NCI-H2107 treated with DMSO at 0.1 percent for 48 hours (cell line): ENCODE results near the gene AFF1.
"Not testable (repeated sequence)": the region's sequence is repeated elsewhere in the genome, so short reads cannot be mapped to it uniquely, and the experiment has no call there.

ENCODE experiments used
- DNase-seq: peaks from one replicate; lab custom pipeline; 2025; ENCODE audit not compliant: unreplicated experiment; lab: John Stamatoyannopoulos, UW

The AFF1 gene

GRCh38 chr4:87007528-87008446 is 73.0 kb downstream of the AFF1 start:
- peak; percentile 50 for DNase-seq

DNA sequence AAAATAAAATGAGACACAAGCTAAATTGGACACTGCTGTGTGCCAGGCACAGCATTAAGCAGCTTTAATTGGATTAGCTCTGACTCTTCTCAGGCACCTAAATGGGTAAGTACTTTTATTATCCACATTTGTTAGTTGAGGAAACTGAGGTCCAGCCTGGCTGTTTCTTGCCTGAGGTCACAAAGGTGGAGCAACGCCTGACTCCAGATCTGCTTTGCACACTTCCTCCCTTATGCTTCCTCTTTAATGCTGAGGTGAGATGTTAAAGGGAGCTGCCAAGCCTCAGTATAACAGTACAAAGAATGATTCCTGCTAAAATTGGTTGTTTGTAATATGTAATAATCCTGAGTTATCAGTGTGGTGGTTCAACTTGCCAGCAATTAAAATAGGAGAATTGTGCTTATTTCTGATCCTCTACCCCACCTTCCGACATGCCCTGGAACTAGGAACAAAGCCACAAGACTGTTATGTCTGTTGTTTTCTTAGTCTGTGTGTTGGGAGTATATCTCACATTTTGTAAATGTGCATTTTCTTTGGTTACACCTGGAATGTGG is 74.4 kb downstream of the AFF1 start:
- no peak for DNase-seq

DNA sequence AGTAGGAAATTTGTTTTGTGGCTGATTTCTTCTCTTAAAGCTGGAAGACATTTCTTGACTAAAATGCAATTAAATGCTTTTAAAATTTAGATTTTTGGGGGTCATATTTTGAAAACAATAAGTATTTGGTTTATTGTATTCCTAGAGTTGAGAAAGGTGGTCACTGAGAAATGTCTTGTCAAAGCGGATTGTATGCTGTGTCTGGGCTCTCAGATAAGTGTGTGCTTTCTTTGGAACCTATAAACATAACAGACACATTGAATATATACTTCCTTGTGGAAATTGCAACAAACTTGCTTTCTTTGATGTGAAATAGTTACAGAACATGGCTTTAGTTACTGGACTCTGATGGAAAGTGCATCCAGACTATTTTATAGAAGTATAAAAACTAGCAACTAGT is 75.4 kb downstream of the AFF1 start:
- DNase-seq: no peak

- DNase-seq: no peak
These were observed 76.7 kb downstream of the AFF1 start for GRCh38 chr4:87011340-87012034.

- no peak for DNase-seq
These were observed 77.6 kb downstream of the AFF1 start for GRCh38 chr4:87012265-87012953.

- DNase-seq: not testable (repeated sequence)
These were observed 78.1 kb downstream of the AFF1 start for GRCh38 chr4:87012954-87013308.

DNA sequence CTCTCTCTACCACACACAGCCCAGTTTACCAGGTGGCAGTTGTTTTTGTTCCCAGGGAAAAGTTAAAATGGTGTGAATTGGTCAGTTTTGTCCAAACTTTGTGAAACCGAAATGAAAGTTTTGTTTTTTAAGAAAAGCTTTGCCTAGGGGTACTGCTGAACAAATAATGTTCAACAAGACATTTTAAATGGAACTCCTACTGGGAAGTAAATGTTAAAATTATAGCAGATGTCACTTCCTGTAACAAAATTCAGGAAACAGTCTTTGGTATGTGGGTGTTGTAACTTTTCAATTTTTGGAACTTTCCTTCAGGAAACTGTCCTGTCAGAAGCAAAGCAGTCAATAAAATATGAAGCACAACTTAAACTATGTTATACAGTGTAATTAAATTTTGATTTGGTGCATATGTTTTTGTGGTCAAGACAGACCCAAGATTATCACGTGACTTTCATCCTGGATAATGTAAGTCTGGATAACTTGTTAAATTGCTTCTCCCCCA is 79.5 kb downstream of the AFF1 start:
- DNase-seq: no peak

DNA sequence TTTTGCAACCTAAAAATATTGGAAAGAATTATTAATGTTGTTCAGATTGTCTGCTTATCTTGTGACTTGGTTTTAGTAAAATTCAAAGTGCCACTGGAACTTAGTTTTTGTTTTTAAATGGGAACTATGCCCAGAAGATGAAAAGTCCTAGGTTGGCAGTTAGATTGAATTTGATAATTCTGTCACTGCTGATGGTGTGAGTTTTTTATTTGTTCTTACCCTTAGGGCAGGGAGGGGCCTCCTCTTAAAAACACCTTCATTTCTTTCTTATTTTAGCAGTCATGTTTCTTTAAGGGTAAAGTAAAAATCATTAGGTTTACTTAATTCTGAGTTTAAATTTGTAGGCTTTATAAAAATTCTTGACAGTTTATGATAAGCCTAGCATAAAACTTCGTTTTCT is 80.6 kb downstream of the AFF1 start:
- DNase-seq: no peak

DNA sequence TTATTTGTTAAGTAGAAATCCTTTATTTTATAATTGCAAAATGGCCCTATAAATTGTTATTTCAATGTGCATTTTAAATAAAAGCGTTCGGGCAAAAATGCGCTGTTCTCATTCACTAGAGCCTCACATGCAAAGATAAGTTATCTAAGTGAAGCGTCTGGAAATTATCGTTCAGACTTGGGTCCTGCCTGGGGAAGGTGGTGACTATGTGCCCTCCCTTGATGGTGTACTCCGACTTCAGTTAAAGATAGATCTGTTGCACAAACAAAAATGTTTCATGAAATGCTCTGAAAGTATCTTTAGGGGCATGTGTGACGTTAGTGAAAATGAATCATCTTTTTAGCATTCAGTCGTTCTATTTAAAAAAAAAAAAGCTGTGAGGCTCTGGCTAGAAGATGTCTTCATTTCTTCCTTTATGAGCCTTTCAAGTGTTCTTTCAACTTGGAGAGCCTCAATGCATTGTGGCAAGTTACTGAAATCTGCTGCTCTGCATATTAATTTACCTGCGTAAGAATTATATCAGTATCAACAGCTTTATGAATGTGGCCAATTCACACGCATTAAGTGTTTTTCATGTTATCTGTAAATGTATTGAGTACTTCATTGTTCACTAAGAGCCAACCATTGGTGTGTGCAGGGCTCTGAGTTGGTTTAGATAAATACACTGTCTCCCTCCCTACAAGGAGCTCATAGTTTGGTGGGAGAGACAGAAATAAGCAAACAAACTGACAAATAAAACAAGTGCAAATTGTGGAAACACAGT is 83.0 kb downstream of the AFF1 start:
- no peak for DNase-seq

DNA sequence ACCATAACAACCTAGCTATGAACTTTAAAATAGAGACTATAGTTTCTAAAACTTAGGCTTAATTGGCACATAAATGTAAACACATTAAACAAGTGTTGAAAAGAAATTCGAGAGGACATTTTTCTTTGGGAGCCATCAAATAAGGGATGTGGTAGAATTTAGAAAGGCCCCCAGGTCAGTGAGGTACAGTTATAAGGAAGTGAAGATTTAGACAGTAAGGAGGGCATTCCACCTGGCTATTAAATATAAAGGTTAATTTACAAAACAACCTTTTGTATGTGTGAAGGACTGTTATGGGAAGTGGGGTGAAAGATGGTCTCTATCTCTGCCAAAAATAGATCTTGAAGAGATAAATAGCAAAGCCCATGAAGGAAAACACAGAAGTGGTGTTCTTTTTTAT is 83.9 kb downstream of the AFF1 start:
- DNase-seq: no peak

- no peak for DNase-seq
These were observed 84.5 kb downstream of the AFF1 start for GRCh38 chr4:87019246-87019791.

- no peak for DNase-seq
These were observed 85.1 kb downstream of the AFF1 start for GRCh38 chr4:87019898-87020297.

DNA sequence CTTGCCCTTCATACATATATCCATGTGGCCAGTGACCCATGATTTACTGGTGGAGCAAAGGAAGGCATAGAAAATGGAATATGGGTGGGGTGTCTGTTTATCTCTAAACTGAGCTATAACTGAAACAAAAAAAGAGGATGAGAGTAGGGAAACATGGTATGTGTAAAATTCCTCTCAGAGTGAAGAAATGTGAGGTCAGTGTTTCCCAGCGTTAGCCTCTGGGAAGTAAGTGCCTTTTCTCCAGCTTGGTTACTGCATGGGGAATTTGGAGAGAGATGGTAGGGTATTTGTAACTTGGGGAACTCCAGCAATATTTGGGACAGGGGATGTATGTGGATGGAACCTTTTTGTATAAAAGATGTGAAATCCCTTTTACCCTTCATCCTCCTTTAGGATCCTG is 89.4 kb downstream of the AFF1 start:
- no peak for DNase-seq

GRCh38 chr4:87025023-87025613 is 90.3 kb downstream of the AFF1 start:
- no peak for DNase-seq

GRCh38 chr4:87025614-87026041 is 90.8 kb downstream of the AFF1 start:
- no peak for DNase-seq

- DNase-seq: no peak
These were observed 92.1 kb downstream of the AFF1 start for GRCh38 chr4:87026800-87027495.

- no peak for DNase-seq
These were observed 94.5 kb downstream of the AFF1 start for GRCh38 chr4:87029356-87029755.

DNA sequence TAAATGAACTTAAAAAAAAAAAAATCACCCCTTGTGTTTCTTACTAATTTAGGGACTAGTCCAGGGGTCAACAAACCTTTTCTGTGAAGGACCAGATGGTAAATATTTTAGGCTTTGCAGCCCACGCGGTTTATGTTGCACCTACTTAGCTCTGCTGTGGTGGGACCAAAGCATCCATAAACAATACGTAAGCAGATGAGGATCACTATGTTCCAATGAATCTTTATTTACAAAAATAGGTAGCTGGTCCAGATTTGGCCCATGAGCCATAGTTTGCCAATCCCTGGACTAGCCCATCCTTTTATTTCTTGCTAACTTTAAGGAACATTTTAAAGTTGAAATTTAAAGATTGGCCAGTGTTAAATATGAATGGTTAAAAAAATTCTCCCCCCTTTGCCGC is 95.3 kb downstream of the AFF1 start:
- DNase-seq: no peak

- DNase-seq: peak; percentile 25
These were observed 96.1 kb downstream of the AFF1 start for GRCh38 chr4:87030755-87031441.
